ENCODE data around the gene KRT17. TPM values are rescaled to one million over a fixed set of nuclear protein-coding genes. Genes with fewer than 3 reads are reported as not detected.
A peak's percentile ranks its signal among the peaks of the same experiment; 100 is the strongest.
"Not testable (repeated sequence)": the region's sequence is repeated elsewhere in the genome, so short reads cannot be mapped to it uniquely, and the experiment has no call there.

KRT17 gene
- total and polyA plus RNA-seq, 4 donors: 3.8 to 126 (median 19.3) TPM

- peak; percentile 9 to 36 for DNase-seq
- H3K27ac ChIP-seq (ENCODE audit: low read depth in 1 of 2, low read length in 2 of 2); intact Hi-C loops (cut with DNase I); H3K36me3 ChIP-seq (ENCODE audit: control insufficient read depth in 1 of 2, insufficient read depth in 2 of 2, low read length in 1 of 2); H3K27me3 ChIP-seq (ENCODE audit: control insufficient read depth in 1 of 2, insufficient read depth in 2 of 2, low read length in 1 of 2); ATAC-seq (ENCODE audit: low FRiP score); H3K4me3 ChIP-seq (ENCODE audit: low read length in 2 of 2); H3K4me1 ChIP-seq (ENCODE audit: control insufficient read depth in 1 of 2, insufficient read depth in 2 of 2, low read length in 2 of 2); H3K9me3 ChIP-seq (ENCODE audit: control insufficient read depth, low read length): not testable (repeated sequence)
- WGBS, 2 donors: 80 to 85% methylated on average over 6 of the region's 6 CpGs
Measured at GRCh38 chr17:41619927-41620582, 4.3 kb downstream of the KRT17 start.

GRCh38 chr17:41619036-41619926, 5.1 kb downstream of the KRT17 start:
- Histone ChIP-seq H3K9me3 (ENCODE audit: control insufficient read depth, low read length) (no peaks in the 10 kb centered on the region), H3K4me1 (ENCODE audit: control insufficient read depth in 1 of 2, insufficient read depth in 2 of 2, low read length in 2 of 2) (no peaks in the 10 kb centered on the region), H3K4me3 (ENCODE audit: low read length in 2 of 2) (no peak overlapping the region), H3K27me3 (ENCODE audit: control insufficient read depth in 1 of 2, insufficient read depth in 2 of 2, low read length in 1 of 2) (no peaks in the 10 kb centered on the region), H3K36me3 (ENCODE audit: control insufficient read depth in 1 of 2, insufficient read depth in 2 of 2, low read length in 1 of 2) (no peaks in the 10 kb centered on the region), H3K27ac (ENCODE audit: low read depth in 1 of 2, low read length in 2 of 2) (no peak overlapping the region)
- intact Hi-C loops (cut with DNase I): no loop called here
- peak; percentile 24 to 54 for DNase-seq
- WGBS, 2 donors: 87 to 89% methylated on average over 17 to 20 of the region's 20 CpGs
- ATAC-seq (ENCODE audit: low FRiP score): no peak

GRCh38 chr17:41618341-41619035, 5.9 kb downstream of the KRT17 start:
- Histone ChIP-seq H3K4me3 (ENCODE audit: low read length in 2 of 2) (no peak overlapping the region), H3K36me3 (ENCODE audit: control insufficient read depth in 1 of 2, insufficient read depth in 2 of 2, low read length in 1 of 2) (no peaks in the 10 kb centered on the region), H3K27ac (ENCODE audit: low read depth in 1 of 2, low read length in 2 of 2) (no peak overlapping the region), H3K27me3 (ENCODE audit: control insufficient read depth in 1 of 2, insufficient read depth in 2 of 2, low read length in 1 of 2) (no peaks in the 10 kb centered on the region), H3K4me1 (ENCODE audit: control insufficient read depth in 1 of 2, insufficient read depth in 2 of 2, low read length in 2 of 2) (no peaks in the 10 kb centered on the region), H3K9me3 (ENCODE audit: control insufficient read depth, low read length) (no peaks in the 10 kb centered on the region)
- intact Hi-C loops (cut with DNase I): no loop called here
- WGBS, 2 donors: 82 to 84% methylated on average over 13 of the region's 13 CpGs
- ATAC-seq (ENCODE audit: low FRiP score): peak; percentile 26
- DNase-seq: peak; percentile 24 to 66

GRCh38 chr17:41617698-41618097, 6.7 kb downstream of the KRT17 start:
- no peak overlapping the region for H3K27ac ChIP-seq (ENCODE audit: low read depth in 1 of 2, low read length in 2 of 2)
- ATAC-seq (ENCODE audit: low FRiP score) (no peak), DNase-seq (peak; percentile 26 to 57)
- no peaks in the 10 kb centered on the region for H3K27me3 ChIP-seq (ENCODE audit: control insufficient read depth in 1 of 2, insufficient read depth in 2 of 2, low read length in 1 of 2)
- H3K4me1 ChIP-seq (ENCODE audit: control insufficient read depth in 1 of 2, insufficient read depth in 2 of 2, low read length in 2 of 2): no peaks in the 10 kb centered on the region
- no peaks in the 10 kb centered on the region for H3K9me3 ChIP-seq (ENCODE audit: control insufficient read depth, low read length)
- intact Hi-C loops (cut with DNase I): no loop called here
- H3K36me3 ChIP-seq (ENCODE audit: control insufficient read depth in 1 of 2, insufficient read depth in 2 of 2, low read length in 1 of 2): no peaks in the 10 kb centered on the region
- 85 to 88% methylated on average over 11 of the region's 11 CpGs for WGBS, 2 donors
- no peak overlapping the region for H3K4me3 ChIP-seq (ENCODE audit: low read length in 2 of 2)

- ATAC-seq (ENCODE audit: low FRiP score): no peak
- no peaks in the 10 kb centered on the region for H3K36me3 ChIP-seq (ENCODE audit: control insufficient read depth in 1 of 2, insufficient read depth in 2 of 2, low read length in 1 of 2)
- no peaks in the 10 kb centered on the region for H3K4me1 ChIP-seq (ENCODE audit: control insufficient read depth in 1 of 2, insufficient read depth in 2 of 2, low read length in 2 of 2)
- DNase-seq: peak; percentile 30 to 52
- no peak overlapping the region for H3K4me3 ChIP-seq (ENCODE audit: low read length in 2 of 2)
- intact Hi-C loops (cut with DNase I): no loop called here
- 94 to 97% methylated on average over 3 of the region's 3 CpGs for WGBS, 2 donors
- H3K27ac ChIP-seq (ENCODE audit: low read depth in 1 of 2, low read length in 2 of 2): no peak overlapping the region
- no peaks in the 10 kb centered on the region for H3K27me3 ChIP-seq (ENCODE audit: control insufficient read depth in 1 of 2, insufficient read depth in 2 of 2, low read length in 1 of 2)
- no peaks in the 10 kb centered on the region for H3K9me3 ChIP-seq (ENCODE audit: control insufficient read depth, low read length)
Measured at GRCh38 chr17:41617136-41617535, 7.2 kb downstream of the KRT17 start.

GRCh38 chr17:41616486-41616885, 7.9 kb downstream of the KRT17 start:
- H3K4me3 ChIP-seq (ENCODE audit: low read length in 2 of 2); intact Hi-C loops (cut with DNase I); H3K27ac ChIP-seq (ENCODE audit: low read depth in 1 of 2, low read length in 2 of 2); H3K9me3 ChIP-seq (ENCODE audit: control insufficient read depth, low read length); ATAC-seq (ENCODE audit: low FRiP score); H3K36me3 ChIP-seq (ENCODE audit: control insufficient read depth in 1 of 2, insufficient read depth in 2 of 2, low read length in 1 of 2); H3K27me3 ChIP-seq (ENCODE audit: control insufficient read depth in 1 of 2, insufficient read depth in 2 of 2, low read length in 1 of 2); H3K4me1 ChIP-seq (ENCODE audit: control insufficient read depth in 1 of 2, insufficient read depth in 2 of 2, low read length in 2 of 2): not testable (repeated sequence)
- DNase-seq: peak; percentile 6 to 55
- 93 to 97% methylated on average over 4 of the region's 4 CpGs for WGBS, 2 donors

GRCh38 chr17:41615454-41615853, 8.9 kb downstream of the KRT17 start:
- H3K36me3 ChIP-seq (ENCODE audit: control insufficient read depth in 1 of 2, insufficient read depth in 2 of 2, low read length in 1 of 2): no peaks in the 10 kb centered on the region
- no peak overlapping the region for H3K27ac ChIP-seq (ENCODE audit: low read depth in 1 of 2, low read length in 2 of 2)
- no peaks in the 10 kb centered on the region for H3K9me3 ChIP-seq (ENCODE audit: control insufficient read depth, low read length)
- DNase-seq (peak; percentile 11 to 34), ATAC-seq (ENCODE audit: low FRiP score) (no peak)
- intact Hi-C loops (cut with DNase I): no loop called here
- no peaks in the 10 kb centered on the region for H3K4me1 ChIP-seq (ENCODE audit: control insufficient read depth in 1 of 2, insufficient read depth in 2 of 2, low read length in 2 of 2)
- H3K27me3 ChIP-seq (ENCODE audit: control insufficient read depth in 1 of 2, insufficient read depth in 2 of 2, low read length in 1 of 2): no peaks in the 10 kb centered on the region
- H3K4me3 ChIP-seq (ENCODE audit: low read length in 2 of 2): no peak overlapping the region
- WGBS, 2 donors: 74 to 78% methylated on average over 6 to 7 of the region's 7 CpGs

- H3K4me3 ChIP-seq (ENCODE audit: low read length in 2 of 2); intact Hi-C loops (cut with DNase I); H3K27ac ChIP-seq (ENCODE audit: low read depth in 1 of 2, low read length in 2 of 2); ATAC-seq (ENCODE audit: low FRiP score); H3K4me1 ChIP-seq (ENCODE audit: control insufficient read depth in 1 of 2, insufficient read depth in 2 of 2, low read length in 2 of 2); H3K36me3 ChIP-seq (ENCODE audit: control insufficient read depth in 1 of 2, insufficient read depth in 2 of 2, low read length in 1 of 2); H3K9me3 ChIP-seq (ENCODE audit: control insufficient read depth, low read length); H3K27me3 ChIP-seq (ENCODE audit: control insufficient read depth in 1 of 2, insufficient read depth in 2 of 2, low read length in 1 of 2): not testable (repeated sequence)
- 79 to 82% methylated on average over 9 of the region's 9 CpGs for WGBS, 2 donors
- DNase-seq: peak; percentile 9 to 21
Measured at GRCh38 chr17:41614767-41615166, 9.6 kb downstream of the KRT17 start.
